HG02642 (cell line): Measurements from ENCODE around the gene BAIAP2.
"Not testable (repeated sequence)": the region's sequence is repeated elsewhere in the genome, so short reads cannot be mapped to it uniquely, and the experiment has no call there.

Experiments
- ATAC-seq: cut with Tn5 transposase; IDR thresholded peaks from one replicate; pipeline ENCODE4 v1.9.1; 2021; ENCODE audit warnings: mild to moderate bottlenecking; ENCODE audit not compliant: unreplicated experiment, poor library complexity

Gene BAIAP2

DNA sequence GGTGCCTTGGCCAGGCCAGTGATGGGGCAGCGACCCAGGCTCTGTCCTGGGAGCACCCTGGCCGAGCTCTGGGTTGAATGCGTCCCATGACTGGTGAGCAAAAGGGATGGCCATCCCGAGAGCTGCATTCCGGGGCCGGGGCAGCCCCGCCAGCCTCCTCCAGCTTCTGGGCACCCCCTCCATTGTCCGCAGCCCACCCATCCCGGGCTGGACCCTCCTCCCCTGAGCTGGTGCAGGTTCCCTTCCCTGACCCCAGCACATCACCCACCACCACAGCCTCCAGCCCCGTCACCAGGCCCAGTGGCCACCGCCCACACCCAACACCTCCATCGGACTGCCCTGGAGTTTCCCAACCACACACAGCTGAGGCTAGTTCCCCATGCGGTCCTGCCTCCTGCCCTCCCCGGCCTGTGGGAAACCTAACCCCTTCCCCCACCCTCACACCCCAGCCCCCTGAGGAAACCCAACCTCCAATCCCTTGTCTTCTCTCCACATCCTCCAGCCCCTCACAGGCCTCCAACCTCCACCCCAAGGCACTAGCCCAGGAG is 114.1 kb downstream of the BAIAP2 start:
- no peak for ATAC-seq

DNA sequence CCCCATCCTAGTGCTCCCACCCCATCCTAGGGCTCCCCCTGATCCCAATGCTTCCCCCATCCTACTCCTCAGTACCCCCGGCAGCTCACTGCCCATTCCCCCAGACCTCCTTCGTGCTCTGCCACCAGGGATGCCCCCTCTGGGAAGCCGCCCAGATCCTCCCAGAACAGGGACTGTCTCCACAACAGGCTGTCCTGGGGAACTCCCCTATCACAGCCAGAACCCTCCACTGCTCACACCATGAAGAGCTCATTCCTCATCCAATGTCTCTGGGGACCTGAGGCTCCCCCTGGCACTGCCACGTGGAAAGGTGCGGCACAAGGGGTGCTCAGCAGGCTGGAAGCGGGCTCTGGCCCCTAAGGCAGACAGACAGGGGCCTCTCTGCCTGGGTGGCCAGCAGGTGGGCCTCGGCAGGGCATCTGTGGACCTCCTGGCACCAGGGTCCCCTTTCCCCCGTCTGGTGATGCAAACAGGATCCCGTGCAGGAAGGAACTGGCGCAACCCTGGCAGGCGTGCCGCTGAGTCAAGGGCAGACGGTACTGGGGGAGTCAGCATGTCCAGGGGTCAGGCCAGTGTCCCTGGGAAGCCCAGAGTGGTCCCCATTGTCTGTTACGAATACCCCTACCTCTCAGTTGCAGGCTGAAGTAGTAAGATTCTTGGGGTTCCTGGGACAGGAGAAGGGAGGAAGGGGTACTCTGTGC is 115.6 kb downstream of the BAIAP2 start:
- ATAC-seq = no peak

DNA sequence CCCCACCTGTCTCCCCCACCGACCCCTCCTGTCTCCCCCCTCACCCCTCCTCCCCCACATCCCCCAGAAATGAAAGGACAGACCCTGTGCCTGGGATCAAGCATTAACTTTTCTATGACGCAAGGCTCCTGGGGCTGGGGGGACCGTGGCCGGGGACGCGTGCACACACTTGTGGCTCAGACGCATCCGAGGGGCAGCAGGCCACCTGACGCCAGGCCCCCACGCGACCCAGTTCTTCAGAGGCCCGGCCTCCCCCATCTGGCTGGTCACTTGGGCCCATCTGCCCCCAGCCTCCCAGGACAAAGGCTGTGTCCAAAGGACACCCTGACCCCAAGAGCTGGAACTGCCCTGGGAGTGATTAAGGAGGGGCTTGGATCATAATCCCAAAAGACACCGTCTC is 116.3 kb downstream of the BAIAP2 start:
- no peak for ATAC-seq

DNA sequence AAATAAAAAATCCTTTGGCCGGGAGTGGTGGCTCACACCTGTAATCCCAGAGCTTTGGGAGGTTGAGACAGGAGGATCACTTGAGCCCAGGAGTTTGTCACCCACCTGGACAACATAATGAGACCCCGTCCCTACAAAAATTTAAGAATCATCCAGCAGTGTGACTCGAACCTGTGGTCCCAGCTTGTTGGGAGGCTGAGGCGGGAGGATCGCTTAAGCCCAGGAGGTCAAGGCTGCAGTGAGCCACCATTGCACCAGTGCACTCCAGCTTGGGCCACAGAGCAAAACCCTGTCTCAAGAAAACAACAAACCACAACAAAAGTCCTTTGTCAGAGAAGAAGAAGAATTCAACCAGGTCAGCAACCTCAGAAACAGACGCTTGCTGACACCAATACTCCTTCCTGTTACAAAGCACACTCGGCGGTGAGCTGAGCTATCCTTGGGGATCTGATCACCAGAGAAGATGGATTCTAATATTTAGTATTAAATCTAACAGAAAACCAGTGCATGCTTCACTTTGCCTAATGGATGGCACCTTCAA is 117.4 kb downstream of the BAIAP2 start:
- ATAC-seq = no peak

DNA sequence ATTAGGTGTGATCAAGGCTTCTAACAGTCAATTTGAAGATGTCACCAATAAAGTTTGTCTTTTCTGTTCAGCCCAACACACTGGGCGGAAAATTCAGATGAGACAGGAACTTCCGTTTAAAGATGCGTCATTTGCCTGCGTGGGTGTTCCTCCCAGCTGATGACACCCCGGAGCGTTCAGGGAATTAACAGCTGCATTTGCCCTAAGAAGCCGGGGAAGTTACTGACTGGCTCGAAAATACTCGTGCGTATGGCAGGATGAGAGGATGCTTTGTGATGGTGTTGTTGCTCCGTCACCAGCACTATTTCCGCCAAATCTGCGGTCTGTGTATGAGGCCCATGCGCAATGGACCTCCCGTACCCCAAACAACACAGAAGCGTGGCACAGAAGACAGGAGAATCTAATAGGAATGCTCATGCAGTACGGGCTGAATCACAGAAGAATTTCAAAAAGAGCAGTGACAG is 118.4 kb downstream of the BAIAP2 start:
- no peak for ATAC-seq

DNA sequence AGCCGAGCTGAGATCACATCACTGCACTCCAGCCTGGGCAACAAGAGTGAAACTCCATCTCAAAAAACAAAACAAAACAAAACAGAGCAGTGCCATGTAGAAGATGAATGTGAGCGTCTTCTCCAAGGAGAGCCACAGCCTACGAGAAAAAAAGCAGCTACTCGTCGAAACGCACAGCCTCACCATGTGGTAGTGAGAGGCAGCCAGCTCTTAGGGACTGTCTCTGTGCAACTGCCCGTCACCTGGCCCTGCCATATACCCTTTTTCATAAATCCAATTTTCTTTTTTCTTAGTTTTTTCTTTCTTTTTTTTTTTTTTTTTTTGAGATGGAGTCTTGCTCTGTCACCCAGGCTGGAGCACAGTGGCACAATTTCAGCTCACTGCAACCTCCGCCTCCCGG is 119.1 kb downstream of the BAIAP2 start:
- not testable (repeated sequence) for ATAC-seq

DNA sequence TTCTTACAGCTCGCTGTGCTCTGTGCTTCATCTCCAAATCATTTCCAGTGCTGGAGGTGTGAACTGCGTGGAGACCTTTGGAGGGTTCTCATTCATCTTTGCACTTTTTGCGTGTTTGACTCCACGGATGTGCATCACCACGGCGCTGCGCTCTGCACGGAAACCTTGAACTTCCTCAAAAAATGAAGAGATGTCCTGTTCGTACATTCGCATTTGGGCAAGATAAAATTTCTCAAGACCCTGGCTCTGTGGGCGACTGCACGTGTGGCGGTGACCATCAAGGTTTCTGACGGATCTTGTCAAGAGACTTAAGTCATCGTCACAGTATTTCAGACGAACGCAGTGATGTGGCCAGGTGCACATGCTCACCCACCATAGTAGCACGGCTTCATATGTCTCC is 120.0 kb downstream of the BAIAP2 start:
- no peak for ATAC-seq

DNA sequence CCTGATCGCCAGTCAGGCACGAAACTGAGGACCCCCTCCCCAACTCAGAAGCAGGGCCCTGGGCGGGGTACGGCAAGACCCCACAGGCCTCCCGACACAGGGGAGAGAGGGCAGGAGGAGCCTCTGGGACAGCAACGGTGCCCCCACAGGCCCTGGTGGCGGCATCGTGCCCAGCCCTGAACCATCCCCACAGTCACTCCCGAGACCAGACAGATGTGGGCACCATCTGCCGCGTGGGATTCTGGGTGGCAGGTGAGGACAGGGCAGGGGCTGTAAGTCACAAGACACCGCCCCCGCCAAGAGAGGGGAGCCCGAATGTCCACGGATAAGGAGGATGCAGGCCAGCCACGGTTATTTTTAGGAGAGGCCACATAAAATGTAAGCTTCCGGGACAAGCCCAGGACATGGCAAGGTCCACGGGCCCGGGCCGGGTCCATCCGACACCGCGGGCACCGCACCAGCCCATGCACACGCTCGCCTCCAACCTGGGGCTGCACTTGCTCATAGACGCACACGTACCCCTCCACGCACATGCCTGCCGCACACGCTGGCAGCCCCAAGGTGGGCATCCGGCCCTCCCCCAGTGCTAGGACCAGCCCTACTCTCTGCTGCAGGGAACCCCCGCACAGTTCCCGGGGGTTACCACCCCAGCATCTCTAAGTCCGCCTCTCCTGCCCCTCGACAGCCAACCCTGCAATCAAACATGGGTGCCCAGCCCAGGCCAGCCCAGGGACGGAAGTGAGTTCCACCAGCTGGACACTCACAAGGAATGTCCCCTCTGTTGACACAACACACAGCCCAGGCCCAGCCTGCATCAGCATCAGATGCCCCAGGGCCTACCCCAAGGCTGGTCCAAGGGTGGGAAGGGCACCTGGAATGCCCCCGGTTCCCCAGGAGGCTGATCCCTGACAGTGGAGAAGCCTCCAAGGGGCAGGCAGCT is 122.2 kb downstream of the BAIAP2 start:
- no peak for ATAC-seq

DNA sequence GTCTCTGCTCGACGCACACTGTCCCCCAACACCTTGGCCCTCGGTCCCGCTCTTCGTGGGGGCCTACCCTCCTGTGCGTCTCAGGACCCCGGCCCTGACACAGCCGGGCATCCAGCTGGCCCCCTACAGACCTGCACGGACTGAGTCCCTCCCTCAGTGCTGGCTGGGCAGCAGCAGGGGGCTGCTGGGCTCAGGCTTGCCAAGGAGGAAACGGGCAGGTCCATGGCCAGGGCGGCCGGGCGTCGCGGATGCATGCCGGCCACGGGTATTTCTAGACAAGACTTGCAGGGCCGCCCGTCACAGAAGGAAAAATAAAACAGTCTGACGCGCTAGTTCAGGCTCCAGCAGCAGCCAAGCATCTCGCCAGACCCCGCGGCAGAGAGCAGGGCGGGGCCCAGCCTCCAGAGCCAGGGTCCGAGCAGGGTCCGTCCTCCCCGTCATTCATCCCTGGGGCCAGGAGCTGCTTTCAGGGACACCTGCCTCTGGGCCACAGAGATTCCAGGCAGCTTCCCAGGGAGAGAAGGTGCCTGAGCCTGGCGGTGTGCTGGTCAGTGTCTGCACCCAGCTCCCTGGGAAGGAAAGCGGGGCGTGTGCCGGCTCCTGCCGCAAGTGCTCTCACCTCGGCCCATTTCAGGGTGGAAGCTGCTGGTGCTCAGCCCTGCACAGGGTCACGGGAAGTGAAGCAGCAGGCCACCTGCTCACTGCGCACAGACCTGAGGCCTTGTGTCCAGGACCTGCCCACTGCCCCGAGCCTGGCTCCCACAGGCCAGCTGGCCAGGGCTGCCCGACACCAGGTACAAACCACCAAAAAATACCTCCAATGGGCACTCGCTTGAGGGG is 123.1 kb downstream of the BAIAP2 start:
- ATAC-seq = no peak

DNA sequence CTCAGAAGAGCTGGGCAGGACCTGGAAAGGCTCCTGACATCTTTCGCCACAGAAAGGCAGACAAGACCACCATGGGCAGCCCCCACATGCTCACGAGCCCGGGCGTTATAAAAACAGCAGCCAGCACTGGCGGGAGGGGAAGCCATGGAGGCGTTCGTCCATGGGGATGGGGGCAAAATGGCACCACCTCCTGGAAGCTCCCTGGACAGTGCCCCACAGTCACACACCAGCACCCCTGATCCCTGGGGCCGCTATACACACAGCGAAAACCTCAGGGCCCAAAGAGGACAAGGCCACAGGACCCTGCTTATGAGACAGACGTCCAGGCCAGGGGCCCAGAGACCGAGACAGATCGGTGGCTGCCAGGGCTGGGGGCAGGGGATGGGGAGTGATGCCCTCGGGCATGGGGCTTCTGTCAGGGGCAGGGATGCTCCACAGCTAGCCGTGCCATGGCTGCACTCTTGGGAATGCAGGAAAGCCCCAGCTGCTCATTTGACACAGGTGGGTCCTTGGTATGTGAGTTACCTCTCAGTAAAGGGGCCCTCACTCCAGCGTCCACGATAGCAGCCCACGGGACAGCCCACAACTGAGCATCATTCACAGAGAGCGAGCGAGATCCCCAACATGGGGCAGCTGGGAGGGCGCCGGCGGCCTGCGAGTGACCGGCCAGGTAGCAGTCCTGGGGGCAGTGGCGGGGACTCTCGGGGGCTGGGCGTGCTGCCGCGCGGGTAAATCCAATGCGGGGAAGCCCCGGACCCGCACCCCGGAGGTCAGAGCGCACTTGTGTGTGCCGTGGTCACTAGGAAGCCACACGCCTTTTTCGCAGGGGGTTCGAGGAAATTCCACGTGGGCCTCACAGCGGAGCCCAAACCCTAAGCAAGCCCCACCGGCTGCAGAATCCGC is 124.0 kb downstream of the BAIAP2 start:
- ATAC-seq = no peak

DNA sequence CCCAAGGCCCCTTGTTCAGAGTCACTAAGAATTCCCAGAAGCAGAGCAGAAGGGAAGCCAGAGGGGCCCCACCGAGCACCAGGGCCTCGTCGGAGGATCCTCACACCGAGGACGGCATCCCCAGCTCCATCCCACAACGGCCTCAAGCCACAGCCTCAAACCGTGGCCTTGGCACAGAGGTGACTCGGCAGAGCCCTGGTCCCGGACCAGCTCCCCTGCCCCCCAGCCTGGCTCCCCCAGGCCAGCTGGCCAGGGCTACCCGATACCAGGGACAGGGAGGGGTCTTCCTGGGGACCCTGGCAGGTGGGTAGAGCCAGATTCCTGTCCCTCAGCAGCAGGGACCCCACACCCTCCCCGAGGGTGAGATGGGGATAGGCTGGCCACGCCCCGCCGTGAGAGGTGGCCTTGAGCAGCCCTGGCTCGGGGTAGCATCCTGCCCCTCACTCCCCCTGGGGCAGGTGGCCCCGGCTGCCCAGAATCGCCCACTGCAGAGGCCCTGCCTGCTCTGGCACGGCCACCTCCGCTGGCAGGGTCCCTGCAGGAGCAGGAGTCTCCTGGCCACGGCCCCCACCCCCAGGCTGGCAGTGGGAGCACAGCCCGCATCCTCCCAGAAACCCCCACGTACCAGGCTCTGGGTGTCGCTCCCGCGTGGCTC is 124.8 kb downstream of the BAIAP2 start:
- ATAC-seq = no peak

DNA sequence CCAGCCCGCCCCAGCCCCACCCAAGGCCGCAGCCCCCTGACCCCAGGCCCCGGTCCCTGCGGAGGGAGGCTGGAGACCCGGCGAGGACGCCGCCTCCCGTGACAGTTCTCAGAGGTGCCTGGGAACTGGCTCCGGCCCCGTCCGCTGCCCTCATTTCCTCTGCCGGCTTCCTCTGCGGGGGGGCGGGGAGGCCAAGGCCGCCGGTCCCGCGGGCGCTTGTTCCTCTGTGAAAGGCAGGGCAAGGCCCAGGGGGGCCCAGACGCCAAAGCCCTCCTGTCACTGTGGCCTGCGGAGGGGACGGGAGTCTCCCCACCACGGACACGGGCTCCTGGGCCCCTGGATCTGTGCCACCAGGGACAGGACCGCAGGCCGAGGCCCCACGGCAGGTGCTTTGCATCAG is 125.4 kb downstream of the BAIAP2 start:
- ATAC-seq = no peak

DNA sequence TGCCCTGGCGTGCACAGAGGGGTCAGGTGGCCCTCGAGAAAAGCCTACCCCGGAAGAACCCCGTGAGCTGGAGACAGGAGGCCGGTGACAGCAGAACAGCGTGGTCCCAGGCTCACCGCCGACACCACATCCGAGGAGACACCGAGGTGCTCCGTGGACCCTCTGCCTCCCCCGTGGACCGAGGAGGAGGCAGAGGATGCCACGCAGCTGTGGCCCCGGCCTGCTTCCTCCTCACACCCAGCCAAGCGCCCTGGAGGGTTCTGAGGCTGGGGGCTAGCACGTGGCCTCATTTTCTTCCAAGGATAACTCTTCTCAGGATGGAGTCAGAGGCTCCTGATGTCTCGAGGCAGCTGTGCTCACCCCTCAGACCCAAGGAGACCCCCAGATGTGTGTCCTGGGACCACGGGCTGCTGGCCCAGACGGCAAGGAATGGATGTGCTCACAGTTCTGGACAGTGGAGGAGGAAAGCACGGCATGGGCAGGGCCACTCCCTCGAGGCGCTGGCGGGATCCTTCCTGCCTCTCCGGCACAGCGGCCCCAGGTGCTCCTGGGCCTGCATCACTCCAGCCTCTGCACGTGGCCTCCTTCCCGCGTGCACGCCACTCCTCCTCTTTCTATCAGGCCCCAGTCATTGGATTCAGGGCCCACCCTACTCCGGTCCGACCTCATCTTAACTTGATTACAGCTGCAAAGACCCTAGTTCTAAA is 125.9 kb downstream of the BAIAP2 start:
- ATAC-seq = no peak

DNA sequence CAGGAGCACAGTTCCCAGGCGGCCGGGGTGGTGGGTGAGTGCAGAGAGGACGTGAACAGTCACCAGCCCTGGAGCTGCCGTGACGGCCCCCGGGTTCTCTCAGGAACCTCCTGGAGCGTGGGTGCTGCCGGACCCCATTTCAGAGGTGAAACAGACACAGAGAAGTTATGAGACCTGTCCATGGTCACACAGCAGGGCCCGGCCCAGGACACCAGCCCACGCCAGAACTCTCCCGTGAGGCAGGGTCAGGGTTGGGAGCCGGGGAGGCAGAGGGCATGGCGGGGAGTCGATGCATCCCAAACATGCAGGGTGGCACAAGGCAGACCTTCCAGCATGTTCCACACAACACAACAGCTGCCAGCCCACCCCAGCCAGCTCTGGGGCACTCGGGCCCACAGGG is 126.6 kb downstream of the BAIAP2 start:
- ATAC-seq = no peak

DNA sequence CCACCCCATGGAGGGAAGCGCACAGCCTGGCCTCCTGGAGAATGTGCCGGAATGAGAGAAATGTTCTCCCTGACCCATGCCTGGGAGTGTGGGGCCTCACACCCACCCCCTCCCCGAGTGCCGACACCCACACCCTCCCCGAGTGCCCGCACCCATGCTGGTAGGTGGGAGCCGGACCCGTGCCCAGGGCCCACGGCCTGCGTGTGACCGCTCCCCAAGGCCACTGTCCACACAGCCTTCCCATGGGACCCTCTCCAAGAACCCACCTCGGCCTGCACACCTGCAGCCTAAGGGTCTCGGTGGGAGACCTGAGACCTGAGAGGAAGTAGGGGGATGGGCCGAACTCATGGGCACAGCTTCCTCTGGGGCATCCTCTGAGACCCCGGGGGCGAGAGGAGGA is 127.0 kb downstream of the BAIAP2 start:
- ATAC-seq = no peak

DNA sequence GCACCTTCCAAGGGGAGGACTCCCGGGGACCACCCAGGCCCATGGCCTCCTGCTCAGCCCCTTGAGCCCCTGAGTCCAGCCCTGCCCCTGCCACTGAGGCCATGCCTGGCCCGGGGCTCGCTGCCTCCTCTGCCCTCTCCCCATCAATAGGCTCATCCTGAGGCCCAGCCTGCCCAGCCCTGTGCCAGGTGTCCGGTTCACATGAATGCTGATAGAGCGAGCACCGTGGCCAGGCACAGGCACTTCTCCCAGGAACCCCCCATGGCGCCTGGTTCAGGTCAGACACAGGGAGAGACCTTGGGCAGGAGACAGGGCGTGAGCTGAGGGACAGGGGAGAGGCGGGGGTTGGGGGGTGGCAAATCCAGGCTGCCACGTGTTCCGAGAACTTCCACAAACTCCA is 127.5 kb downstream of the BAIAP2 start:
- ATAC-seq = no peak

DNA sequence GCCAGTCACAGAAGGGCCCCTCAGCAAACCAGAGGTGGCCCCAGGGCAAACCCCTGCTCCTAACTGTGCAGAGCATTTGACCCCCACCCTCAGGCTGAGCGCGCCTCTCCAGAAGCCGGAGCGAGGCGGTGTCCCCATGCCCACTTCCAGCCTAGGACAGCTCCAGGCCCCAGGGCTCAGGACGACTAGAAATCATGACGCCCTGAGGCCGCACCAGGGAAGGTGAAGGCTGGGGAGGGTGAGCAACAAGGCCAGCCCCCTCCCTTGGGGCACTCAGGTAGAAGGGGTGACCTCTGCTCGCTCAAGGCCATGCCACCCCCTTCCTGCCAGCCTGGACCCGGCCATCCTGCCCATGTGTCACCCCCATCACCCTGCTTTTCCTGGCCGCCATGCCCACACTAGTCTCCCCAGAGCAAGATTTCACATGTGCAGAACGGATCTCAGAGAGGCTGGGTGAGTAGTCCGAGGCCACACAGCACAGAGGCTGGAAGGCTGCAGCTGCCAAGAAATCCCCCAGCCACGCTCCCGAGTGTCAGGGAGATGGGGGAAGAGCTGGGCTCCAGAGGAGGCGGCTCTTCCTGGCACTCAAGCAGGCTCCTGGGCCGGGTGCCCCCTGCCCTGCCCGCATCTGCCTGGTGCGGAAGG is 128.2 kb downstream of the BAIAP2 start:
- ATAC-seq = no peak
